GM19452 (cell line): Measurements from ENCODE around the gene FAM83B.
"Not testable (repeated sequence)": the region's sequence is repeated elsewhere in the genome, so short reads cannot be mapped to it uniquely, and the experiment has no call there.

Experiments used
- ATAC-seq: cut with Tn5 transposase; IDR thresholded peaks from one replicate; pipeline ENCODE4 v1.9.1; 2021; ENCODE audit not compliant: unreplicated experiment

The FAM83B gene

GRCh38 chr6:54846243-54846856 lies at the start of gene FAM83B:
Gene FAM83B, plus strand, starts transcription at chr6:54846771. Its CDS starts 23,476 bp downstream, at chr6:54870247.
- ATAC-seq = no peak

GRCh38 chr6:54796918-54797317 lies 49.7 kb upstream of the FAM83B start:
- not testable (repeated sequence) for ATAC-seq

- ATAC-seq = no peak
Observed at GRCh38 chr6:54800050-54800600, 46.4 kb upstream of the FAM83B start.

GRCh38 chr6:54801244-54801643 lies 45.3 kb upstream of the FAM83B start:
- ATAC-seq = no peak

GRCh38 chr6:54801669-54802068 lies 44.9 kb upstream of the FAM83B start:
- no peak for ATAC-seq

- ATAC-seq = no peak
Observed at GRCh38 chr6:54802775-54803634, 43.6 kb upstream of the FAM83B start.

- ATAC-seq = no peak
Observed at GRCh38 chr6:54805077-54805476, 41.5 kb upstream of the FAM83B start.

GRCh38 chr6:54810147-54810546 lies 36.4 kb upstream of the FAM83B start:
- ATAC-seq = no peak

- ATAC-seq = no peak
Observed at GRCh38 chr6:54813892-54814291, 32.7 kb upstream of the FAM83B start.

GRCh38 chr6:54817236-54817635 lies 29.3 kb upstream of the FAM83B start:
- no peak for ATAC-seq

GRCh38 chr6:54817834-54818233 lies 28.7 kb upstream of the FAM83B start:
- no peak for ATAC-seq

GRCh38 chr6:54824225-54824624 lies 22.3 kb upstream of the FAM83B start:
- ATAC-seq = not testable (repeated sequence)

GRCh38 chr6:54827010-54827409 lies 19.6 kb upstream of the FAM83B start:
- no peak for ATAC-seq

- ATAC-seq = no peak
Observed at GRCh38 chr6:54830216-54830615, 16.4 kb upstream of the FAM83B start.

- no peak for ATAC-seq
Observed at GRCh38 chr6:54835176-54835575, 11.4 kb upstream of the FAM83B start.

GRCh38 chr6:54846857-54847674 lies 495 bp downstream of the FAM83B start:
- ATAC-seq = no peak

GRCh38 chr6:54847799-54848597 lies 1.4 kb downstream of the FAM83B start:
- ATAC-seq = no peak

- ATAC-seq = no peak
Observed at GRCh38 chr6:54850114-54850513, 3.5 kb downstream of the FAM83B start.

GRCh38 chr6:54856129-54856528 lies 9.6 kb downstream of the FAM83B start:
- ATAC-seq = no peak

- ATAC-seq = no peak
Observed at GRCh38 chr6:54860132-54860531, 13.6 kb downstream of the FAM83B start.
